ENCODE measurements around the gene ARID3C.

DNA sequence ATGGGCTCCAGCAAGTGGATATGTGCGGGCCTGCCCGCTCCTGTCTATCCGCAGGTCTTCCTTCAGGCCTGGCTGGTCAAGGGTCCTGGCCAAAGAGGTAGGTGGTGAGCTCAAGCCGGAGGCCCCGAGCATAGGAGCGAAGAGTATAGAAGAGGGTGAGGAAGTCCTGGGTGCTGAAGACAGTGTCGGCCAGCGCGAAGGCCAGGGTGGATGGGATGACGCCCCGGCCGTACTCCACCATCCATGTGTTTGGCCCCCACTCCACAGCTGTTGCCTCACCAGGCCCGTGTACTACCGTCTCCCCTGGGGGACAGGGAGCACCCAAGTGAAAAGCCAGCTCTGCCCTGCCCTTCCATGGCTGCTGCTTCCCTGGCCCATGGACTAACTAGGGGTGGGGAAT is 6.7 kb upstream of the ARID3C start:
- TF ChIP-seq, protein P1, sequence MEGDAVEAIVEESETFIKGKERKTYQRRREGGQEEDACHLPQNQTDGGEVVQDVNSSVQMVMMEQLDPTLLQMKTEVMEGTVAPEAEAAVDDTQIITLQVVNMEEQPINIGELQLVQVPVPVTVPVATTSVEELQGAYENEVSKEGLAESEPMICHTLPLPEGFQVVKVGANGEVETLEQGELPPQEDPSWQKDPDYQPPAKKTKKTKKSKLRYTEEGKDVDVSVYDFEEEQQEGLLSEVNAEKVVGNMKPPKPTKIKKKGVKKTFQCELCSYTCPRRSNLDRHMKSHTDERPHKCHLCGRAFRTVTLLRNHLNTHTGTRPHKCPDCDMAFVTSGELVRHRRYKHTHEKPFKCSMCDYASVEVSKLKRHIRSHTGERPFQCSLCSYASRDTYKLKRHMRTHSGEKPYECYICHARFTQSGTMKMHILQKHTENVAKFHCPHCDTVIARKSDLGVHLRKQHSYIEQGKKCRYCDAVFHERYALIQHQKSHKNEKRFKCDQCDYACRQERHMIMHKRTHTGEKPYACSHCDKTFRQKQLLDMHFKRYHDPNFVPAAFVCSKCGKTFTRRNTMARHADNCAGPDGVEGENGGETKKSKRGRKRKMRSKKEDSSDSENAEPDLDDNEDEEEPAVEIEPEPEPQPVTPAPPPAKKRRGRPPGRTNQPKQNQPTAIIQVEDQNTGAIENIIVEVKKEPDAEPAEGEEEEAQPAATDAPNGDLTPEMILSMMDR (IDR thresholded peaks at IDR 0.05) = no peak
- no peak for TF ChIP-seq POLR2A (IDR thresholded peaks at IDR 0.05)
